HG03108 (cell line): Measurements from ENCODE around the gene EMC10.
A peak's percentile ranks its signal among the peaks of the same experiment; 100 is the strongest.
"Not testable (repeated sequence)": the region's sequence is repeated elsewhere in the genome, so short reads cannot be mapped to it uniquely, and the experiment has no call there.

Experiments used
- ATAC-seq: cut with Tn5 transposase; IDR thresholded peaks from one replicate; pipeline ENCODE4 v1.9.1; 2021; ENCODE audit warnings: moderate library complexity; ENCODE audit not compliant: unreplicated experiment

Gene EMC10

GRCh38 chr19:50476224-50476906 is at the start of gene EMC10, which contains the start of gene GARIN5A:
Gene EMC10, plus strand, starts transcription at chr19:50476507. Its CDS starts 38 bp downstream, at chr19:50476545.
Gene GARIN5A, minus strand, starts transcription at chr19:50476848. Its CDS starts 460 bp downstream, at chr19:50476388.
- peak; percentile 78 for ATAC-seq

- ATAC-seq, result no peak
Observed at GRCh38 chr19:50427318-50427925, 48.9 kb upstream of the EMC10 start.

GRCh38 chr19:50427997-50428425 is 48.3 kb upstream of the EMC10 start:
- no peak for ATAC-seq

- no peak for ATAC-seq
Observed at GRCh38 chr19:50428772-50429463, 47.4 kb upstream of the EMC10 start.

- no peak for ATAC-seq
Observed at GRCh38 chr19:50430888-50431342, 45.4 kb upstream of the EMC10 start.

GRCh38 chr19:50431343-50432220 is 44.7 kb upstream of the EMC10 start:
- ATAC-seq, result peak; percentile 59

GRCh38 chr19:50432221-50433028 is 43.9 kb upstream of the EMC10 start, which contains the start of gene MYBPC2:
Gene MYBPC2, plus strand, starts transcription at chr19:50432892. Its CDS starts 62 bp downstream, at chr19:50432954.
- ATAC-seq, result peak; percentile 7

- ATAC-seq, result no peak
Observed at GRCh38 chr19:50433201-50434180, 42.8 kb upstream of the EMC10 start.

- ATAC-seq, result no peak
Observed at GRCh38 chr19:50434525-50434924, 41.8 kb upstream of the EMC10 start.

GRCh38 chr19:50435221-50435620 is 41.1 kb upstream of the EMC10 start:
- no peak for ATAC-seq

- ATAC-seq, result no peak
Observed at GRCh38 chr19:50435627-50436026, 40.7 kb upstream of the EMC10 start.

- no peak for ATAC-seq
Observed at GRCh38 chr19:50437862-50438449, 38.4 kb upstream of the EMC10 start.

- not testable (repeated sequence) for ATAC-seq
Observed at GRCh38 chr19:50439130-50439529, 37.2 kb upstream of the EMC10 start.

GRCh38 chr19:50444059-50444458 is 32.2 kb upstream of the EMC10 start:
- no peak for ATAC-seq

- no peak for ATAC-seq
Observed at GRCh38 chr19:50447053-50447452, 29.3 kb upstream of the EMC10 start.

- no peak for ATAC-seq
Observed at GRCh38 chr19:50447750-50448149, 28.6 kb upstream of the EMC10 start.

GRCh38 chr19:50449236-50449899 is 26.9 kb upstream of the EMC10 start:
- no peak for ATAC-seq
